Posterior vena cava (tissue), 2 donors: ENCODE results near the gene SMAD3. TPM values are rescaled to one million over a fixed set of nuclear protein-coding genes. Genes with fewer than 3 reads are reported as not detected.

ENCODE experiments used
- DNase-seq: peaks from one replicate; pipeline ENCODE4 v3.0.0-alpha.2; 2020; ENCODE audit warnings: low spot score
- intact Hi-C, 2 donors: fragments of 100-400 bp; cut with DNase I; formaldehyde crosslinking; loops; one replicate each; pipeline versions ENCODE4 v1.14.1 to v1.14.2; 2022 to 2023
- total RNA-seq, 2 donors: library from RNA; stranded (reverse); fragmentation: NEBNext Ultra II Directional; extraction: Animal tissue kit (Norgen Biotek cat#: 25700); gene quantifications; one replicate each; pipeline ENCODE4 v1.2.1, GENCODE V29; 2021
- donor health status: DM: yes; HTN: yes; CAD: no.
- donor health status: DM: yes; HTN: yes; CAD: no.

Gene SMAD3
- total RNA-seq, 2 donors from 2014 or later: 56.3 to 62.7 TPM

DNA sequence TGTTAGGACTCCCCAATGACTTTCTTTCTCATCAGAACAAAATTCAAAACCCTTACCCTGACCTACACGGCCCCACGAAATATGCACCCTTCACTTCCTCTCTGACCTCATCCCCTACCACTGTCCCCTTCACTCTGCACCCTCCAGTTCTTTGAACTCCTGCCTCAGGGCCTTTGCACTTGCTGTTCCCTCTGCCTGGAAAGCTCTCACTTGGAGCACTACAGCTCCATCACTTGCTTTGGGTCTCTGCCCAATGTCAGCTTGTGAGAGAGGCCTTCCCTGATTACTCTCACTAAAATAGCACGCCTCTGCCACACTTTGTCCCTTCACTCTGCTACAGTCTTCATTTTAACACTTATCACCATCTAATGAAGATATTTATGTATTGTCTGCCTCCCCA lies 32.8 kb upstream of the SMAD3 start:
- DNase-seq: no peak
- intact Hi-C loops: no loop called here

DNA sequence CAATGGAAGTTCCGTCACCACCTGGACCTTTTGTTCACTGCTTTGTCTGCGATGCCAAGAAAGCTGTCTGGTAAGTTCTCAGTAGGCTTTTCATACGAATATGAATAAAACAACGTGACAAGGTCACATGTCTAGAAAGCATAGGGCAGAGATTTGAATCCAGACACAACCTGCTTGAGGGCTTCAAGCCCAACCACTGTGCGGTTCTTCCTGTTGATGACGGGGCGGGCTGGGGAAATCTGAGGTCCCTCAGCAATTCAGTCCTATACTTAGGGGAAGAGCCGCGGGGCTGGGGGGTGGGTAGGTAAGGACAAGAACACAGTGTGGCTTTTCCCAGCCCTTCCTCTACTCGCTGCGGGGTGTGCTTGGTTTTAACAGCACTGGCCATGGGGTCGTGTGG lies 32.4 kb upstream of the SMAD3 start:
- DNase-seq: no peak
- intact Hi-C loops: no loop called here

DNA sequence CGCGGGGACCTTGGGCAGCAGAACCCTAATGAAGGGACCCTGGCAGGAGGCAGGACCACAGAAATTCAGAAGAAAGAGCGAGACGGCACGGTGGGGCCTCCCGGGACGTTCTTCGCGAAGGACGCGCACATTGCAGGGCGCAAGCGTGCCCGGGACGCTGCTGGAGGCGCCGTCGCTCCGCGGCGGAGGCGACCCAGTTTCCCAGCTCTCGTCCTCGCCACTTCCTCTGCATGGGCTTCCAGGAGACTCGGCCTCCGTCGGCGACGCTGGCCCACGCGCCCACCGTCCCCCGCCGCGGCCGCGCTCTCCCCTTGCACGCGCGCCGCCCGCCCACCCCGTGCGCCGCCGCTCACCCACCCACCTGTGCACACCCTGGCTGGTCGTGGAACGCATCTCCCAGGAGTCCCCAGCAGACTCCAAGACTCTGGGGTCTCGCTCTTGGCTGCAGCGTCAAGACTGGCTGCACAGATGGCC lies 31.8 kb upstream of the SMAD3 start:
- intact Hi-C loops: no loop called here
- no peak for DNase-seq

GRCh38 chr15:67035886-67036285 lies 29.5 kb upstream of the SMAD3 start:
- intact Hi-C loops: no loop called here
- no peak for DNase-seq

- intact Hi-C loops: no loop called here
- DNase-seq: no peak
These were observed 28.4 kb upstream of the SMAD3 start for GRCh38 chr15:67036775-67037555.

GRCh38 chr15:67037694-67038093 lies 27.7 kb upstream of the SMAD3 start:
- intact Hi-C loops: no loop called here
- no peak for DNase-seq

DNA sequence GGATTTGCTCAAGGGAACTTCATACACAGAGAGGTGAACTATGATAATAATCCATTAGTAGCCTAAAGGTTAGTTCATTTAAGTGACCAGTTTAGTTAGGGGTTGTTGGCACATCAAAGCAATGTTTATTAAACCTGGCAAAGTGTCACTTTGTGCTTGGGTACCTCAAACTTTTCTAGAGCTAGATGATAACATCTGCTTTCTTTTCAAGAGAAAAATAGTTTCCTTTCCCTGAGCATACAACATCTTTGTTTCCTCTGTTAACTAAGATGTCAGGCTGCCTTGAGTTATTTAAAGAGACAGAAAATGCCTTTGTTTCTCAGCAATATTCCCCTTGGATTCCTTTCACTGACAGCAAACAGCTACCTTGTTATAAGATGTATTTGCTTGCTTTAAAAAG lies 26.7 kb upstream of the SMAD3 start:
- no peak for DNase-seq
- intact Hi-C loops: no loop called here

DNA sequence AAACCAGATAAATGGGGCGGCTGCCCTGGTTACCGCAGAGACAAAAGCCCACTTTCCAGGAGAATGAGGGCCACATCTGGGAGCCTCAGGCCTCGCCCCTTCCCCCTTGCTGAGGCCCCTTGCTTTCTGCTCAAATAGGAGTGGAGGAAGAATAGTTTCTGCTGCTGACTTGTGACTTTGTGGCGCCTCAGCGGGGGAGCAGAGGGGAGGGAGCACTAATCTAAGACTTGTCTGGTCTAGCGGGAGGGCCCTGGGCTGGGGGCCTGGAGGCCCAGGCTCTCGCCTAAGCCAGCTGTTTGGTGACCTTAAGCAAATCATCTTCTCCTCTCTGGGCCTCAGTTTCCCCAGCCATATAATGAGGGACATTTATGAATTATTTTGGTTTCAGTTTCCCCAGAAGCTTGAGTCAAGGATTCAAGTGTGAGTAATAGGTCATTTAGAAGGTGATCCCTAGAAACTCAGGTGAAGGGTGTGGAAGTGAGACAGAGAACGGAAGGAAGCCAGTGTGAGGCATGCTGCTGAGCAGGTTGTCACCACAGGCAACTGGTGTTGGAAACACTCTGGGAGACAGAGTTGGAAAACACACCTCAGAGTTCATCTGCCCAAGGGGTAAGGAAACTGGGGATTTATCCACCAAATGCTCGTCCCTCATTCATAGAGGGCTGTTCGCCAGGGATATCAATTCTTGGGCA lies 25.9 kb upstream of the SMAD3 start:
- intact Hi-C loops: no loop called here
- no peak for DNase-seq

- intact Hi-C loops: no loop called here
These were observed 25.1 kb upstream of the SMAD3 start for GRCh38 chr15:67040277-67040676.

GRCh38 chr15:67042551-67043142 lies 22.8 kb upstream of the SMAD3 start:
- DNase-seq: no peak
- intact Hi-C loops: no loop called here

More at GRCh38 chr15:67040277-67040676, 25.1 kb upstream of the SMAD3 start:
- DNase-seq: no peak

DNA sequence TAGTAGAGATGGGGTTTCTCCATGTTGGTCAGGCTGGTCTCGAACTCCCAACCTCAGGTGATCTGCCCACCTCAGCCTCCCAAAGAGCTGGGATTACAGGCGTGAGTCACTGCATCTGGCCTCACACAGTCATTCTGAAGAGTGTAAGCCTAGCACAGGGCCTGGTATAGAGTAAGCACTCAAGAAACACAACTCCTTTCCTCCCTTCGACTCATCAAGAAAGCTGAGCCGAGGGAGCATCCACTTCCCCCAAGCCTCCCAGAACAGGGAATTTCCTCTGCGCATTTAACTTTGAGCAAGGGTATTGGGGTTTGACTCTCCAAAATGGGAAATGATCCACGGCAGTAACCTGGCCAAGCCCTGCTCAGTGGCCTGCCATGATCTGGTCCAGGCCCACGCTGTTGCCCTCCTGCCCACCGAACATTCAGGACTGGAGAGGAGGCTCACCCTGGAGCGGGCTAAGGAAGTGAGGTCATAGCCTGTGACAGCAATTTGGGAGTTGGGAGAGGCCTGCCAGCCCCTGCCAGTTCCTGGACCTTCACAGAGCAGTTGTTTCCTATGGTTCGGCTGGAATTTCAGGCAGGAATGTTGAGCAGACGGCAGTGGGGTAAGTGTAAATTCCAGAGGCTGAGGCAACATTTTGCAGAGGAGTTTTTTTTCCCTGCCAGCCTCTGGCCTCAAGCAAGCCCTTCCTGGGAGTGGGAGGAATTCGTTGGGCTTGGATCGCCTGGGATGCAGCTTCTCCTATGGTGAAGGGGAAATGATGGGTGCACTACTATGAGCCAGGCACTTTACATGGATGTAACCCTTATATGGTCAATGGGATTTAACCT lies 21.2 kb upstream of the SMAD3 start:
- intact Hi-C loops: no loop called here
- peak; percentile 79 for DNase-seq

- intact Hi-C loops: loop anchor here in 1 of 2 donors (5.0 kb wide), 1 partner anchor 80 kb away; no protein-coding TSS in a partner anchor
- DNase-seq: no peak
These were observed 18.2 kb upstream of the SMAD3 start for GRCh38 chr15:67047149-67047661.

DNA sequence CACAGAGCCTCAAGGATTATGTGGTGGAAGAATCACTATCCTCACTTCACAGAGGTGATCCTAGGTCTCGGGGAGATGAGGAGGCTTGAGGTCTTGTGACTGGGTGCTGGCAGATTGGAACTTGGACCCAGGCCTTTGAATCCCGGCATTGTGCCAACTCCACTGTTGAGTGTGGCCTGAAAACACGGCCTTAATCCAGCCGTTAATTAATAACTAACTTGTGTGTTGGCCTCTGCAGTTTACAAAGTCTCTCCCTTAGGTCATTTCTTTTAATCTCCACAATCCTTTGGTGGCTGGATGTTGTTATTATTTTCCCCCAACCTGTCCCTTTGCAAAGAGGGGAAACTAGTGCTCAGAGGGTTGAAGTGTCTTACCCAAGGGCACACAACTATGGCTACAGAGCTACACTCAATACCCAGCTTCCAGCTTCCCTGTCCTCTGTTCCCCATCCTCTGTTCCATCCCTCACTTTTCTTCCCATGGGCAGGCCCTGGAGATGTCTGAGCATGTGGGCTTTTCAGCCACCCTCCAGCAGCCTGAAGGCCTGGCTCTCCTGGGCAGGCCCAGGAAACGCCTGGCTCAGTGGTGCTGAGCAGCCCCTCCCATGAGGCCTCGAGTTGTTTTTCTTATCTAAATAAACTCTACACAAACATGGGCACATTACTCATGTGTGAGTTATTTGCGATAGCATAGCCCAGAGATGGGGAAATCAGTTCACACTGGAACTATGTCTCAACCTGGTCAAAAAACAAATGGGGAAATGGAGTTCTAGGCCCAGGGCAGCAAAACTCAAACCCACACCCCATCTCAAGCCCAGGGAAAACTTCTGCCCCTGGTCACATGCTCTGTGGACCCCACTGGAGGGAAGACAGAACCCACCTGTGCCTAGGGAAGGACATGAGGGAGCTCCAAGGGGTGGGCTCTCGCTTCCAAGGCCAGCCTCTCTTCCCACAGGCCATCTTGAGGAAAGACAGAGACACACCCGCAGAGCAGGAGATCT lies 16.8 kb upstream of the SMAD3 start:
- DNase-seq: no peak

DNA sequence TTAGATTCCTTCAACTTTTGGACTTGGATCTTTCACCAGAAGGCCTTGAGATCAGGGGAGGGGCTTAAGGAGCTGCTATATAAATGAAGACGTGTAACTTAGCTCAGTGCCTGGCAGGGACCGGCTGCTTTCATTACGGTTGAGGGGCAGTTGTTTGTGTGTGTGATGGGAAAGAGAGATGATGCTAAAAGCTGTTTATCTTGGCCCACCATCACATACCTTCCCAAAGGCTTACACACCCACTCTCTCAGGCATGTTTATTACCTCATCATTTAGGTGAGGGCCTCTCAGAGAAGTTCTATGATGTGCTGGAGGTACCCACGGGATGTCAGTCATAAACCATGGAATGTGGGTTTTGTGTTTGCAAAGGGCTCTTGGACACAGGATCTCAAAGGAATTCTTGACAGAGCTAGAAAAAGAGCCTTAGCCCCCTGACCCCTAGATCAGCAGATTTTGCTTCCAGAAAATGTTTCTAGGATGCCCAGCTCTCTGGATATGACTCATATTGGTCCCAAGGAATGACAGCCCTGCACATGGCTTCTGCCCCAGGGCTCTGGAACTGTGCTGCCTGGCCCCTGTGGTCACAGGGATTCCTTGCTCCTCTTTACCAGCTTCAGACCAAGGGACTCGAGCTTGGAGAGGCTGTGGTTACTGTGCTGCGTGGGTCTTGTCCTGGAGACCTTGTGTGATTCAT lies 15.9 kb upstream of the SMAD3 start:
- intact Hi-C loops: loop anchor here in 1 of 2 donors (5.0 kb wide), 1 partner anchor 78 kb away; no protein-coding TSS in a partner anchor
- DNase-seq: no peak

More for the DNA sequence above, 16.8 kb upstream of the SMAD3 start:
- intact Hi-C loops: loop anchor here in 1 of 2 donors (5.0 kb wide), 1 partner anchor 79 kb away; no protein-coding TSS in a partner anchor

DNA sequence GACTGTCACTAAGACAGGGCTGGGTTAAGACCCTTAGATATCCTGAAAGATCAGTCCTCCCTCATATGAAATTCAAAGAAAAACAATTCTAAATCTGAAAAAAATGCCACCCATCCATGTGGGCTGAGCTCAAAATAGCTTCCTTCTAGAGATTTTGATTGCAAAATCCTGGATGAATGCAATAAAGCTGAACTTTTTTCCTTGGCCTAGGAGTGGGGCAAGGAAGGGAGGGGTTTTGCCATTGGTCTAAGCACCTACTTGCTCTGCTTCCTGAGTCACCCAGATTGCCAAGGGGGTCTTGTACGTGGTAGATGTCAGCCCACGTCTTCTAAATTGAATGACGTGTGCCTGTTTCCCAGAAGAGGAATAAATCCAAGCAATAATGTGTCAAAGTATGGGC lies 15.3 kb upstream of the SMAD3 start:
- intact Hi-C loops: no loop called here
- DNase-seq: no peak

DNA sequence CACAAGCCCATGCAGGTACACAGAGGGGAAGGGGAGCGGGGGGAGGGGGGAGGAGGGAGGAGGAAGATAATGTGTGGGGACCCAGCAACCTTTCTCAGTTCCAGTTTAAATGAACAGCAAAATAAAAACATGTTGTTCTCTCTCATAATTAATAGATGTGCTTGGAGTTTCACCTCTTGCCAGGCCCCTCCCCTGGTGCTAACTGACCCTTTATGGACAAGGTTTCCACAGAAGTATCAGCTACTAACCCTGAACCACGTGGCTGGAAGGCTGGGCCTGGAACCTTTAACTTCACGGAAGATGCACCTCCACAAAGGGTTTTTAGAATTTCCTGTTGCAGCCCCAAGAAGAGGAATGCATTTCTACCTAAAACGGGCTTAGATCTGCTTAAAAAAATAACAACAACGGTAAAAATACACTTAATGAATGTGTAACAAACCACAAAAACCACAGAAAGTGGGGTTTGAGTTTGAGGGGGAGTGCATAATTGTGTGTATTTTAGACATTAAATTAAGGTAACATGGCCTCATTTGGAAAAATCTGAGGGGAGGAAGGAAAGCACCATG lies 14.8 kb upstream of the SMAD3 start:
- no peak for DNase-seq
- intact Hi-C loops: no loop called here
